ENCODE measurements around the gene LRR1. TPM values are rescaled to one million over a fixed set of nuclear protein-coding genes. Genes with fewer than 3 reads are reported as not detected.

Gene LRR1
- total and polyA plus RNA-seq, 4 donors, result 3.7 to 23.2 (median 4.1) TPM

GRCh38 chr14:49659526-49660455 is 61.1 kb downstream of the LRR1 start:
- H3K27me3 ChIP-seq (ENCODE audit: control insufficient read depth in 4 of 4, insufficient read depth in 4 of 4, low read length in 3 of 4), result no peaks in the 10 kb centered on the region
- DNase-seq (ENCODE audit: low spot score), result no peak
- no peaks in the 10 kb centered on the region for H3K36me3 ChIP-seq (ENCODE audit: control insufficient read depth in 4 of 4, insufficient read depth in 3 of 4, low read depth in 1 of 4, low read length in 3 of 4)
- H3K9ac ChIP-seq (ENCODE audit: low read depth in 1 of 2, low read length in 2 of 2), result no peak overlapping the region
- TF ChIP-seq MAX (IDR thresholded peaks at IDR 0.05) (no peak), ATF3 (IDR thresholded peaks at IDR 0.05) (no peak), JUND (IDR thresholded peaks at IDR 0.05) (no peak), TAF1 (conservative IDR thresholded peaks at IDR 0.05) (no peak), FOXA2 (IDR thresholded peaks at IDR 0.05) (no peak)
- peaks cover 0 to 3% (median 0%) of the 10 kb centered on the region in 4 donors for H3K4me1 ChIP-seq (ENCODE audit: control insufficient read depth in 4 of 4, insufficient read depth in 4 of 4, low read length in 3 of 4)
- 81% methylated on average over 2 of the region's 2 CpGs for WGBS
- no peak overlapping the region for H3K4me3 ChIP-seq (ENCODE audit: low read depth in 1 of 3, low read length in 3 of 3)
- H3K27ac ChIP-seq (ENCODE audit: low read depth in 1 of 2, low read length in 2 of 2), result no peak overlapping the region
- no peaks in the 10 kb centered on the region for H3K9me3 ChIP-seq (ENCODE audit: control insufficient read depth in 4 of 4, low read length in 3 of 4)

Small RNAs within 50 kb of the gene (small RNA-seq; reads per million reads assigned to genes)
- not detected for gene AL139099.3
- not detected for gene AL139099.4
- gene RF00019, result not detected
- gene RNA5SP384, result not detected

Other genes with a start within 250 kb of the LRR1 start
- 1,000 to 10,000 TPM in 1 of 2 donors, 100 to 1,000 TPM in 1; 606 to 1,739 TPM for gene RPS29, start 12.6 kb upstream of the LRR1 start, total RNA-seq
- gene RPS29, start 12.6 kb upstream of the LRR1 start, polyA plus RNA-seq, result 1,000 to 10,000 TPM in 1 of 2 donors, 100 to 1,000 TPM in 1; 584 to 1,071 TPM
- 100 to 1,000 TPM; 110 to 115 TPM for gene RPL36AL, start 21.7 kb downstream of the LRR1 start, total RNA-seq
- 100 to 1,000 TPM; 181 to 268 TPM for gene RPL36AL, start 21.7 kb downstream of the LRR1 start, polyA plus RNA-seq
- gene MGAT2, start 21.9 kb downstream of the LRR1 start, total RNA-seq, result 10 to 100 TPM; 31.5 to 44.0 TPM
- gene MGAT2, start 21.9 kb downstream of the LRR1 start, polyA plus RNA-seq, result 10 to 100 TPM; 10.5 to 26.0 TPM
- gene DNAAF2, start 36.3 kb downstream of the LRR1 start, total RNA-seq, result 1 to 10 TPM; 4.6 to 8.2 TPM
- 1 to 10 TPM; 4.2 to 6.1 TPM for gene DNAAF2, start 36.3 kb downstream of the LRR1 start, polyA plus RNA-seq
- gene POLE2, start 89.3 kb downstream of the LRR1 start, total RNA-seq, result 10 to 100 TPM in 1 of 2 donors, 1 to 10 TPM in 1; 1.7 to 16.5 TPM
- gene POLE2, start 89.3 kb downstream of the LRR1 start, polyA plus RNA-seq, result 1 to 10 TPM; 1.3 to 1.7 TPM
- 1 to 10 TPM; 1.9 to 4.1 TPM for gene KLHDC1, start 94.2 kb downstream of the LRR1 start, total RNA-seq
- gene KLHDC1, start 94.2 kb downstream of the LRR1 start, polyA plus RNA-seq, result 1 to 10 TPM in 1 of 2 donors, under 1 TPM in 1; 0.36 to 3.2 TPM
- gene KLHDC2, start 169.2 kb downstream of the LRR1 start, total RNA-seq, result 10 to 100 TPM; 88.9 to 89.0 TPM
- gene KLHDC2, start 169.2 kb downstream of the LRR1 start, polyA plus RNA-seq, result 10 to 100 TPM; 41.1 to 99.0 TPM